ENCODE results near the gene DYRK3. TPM values are rescaled to one million over a fixed set of nuclear protein-coding genes. Genes with fewer than 3 reads are reported as not detected.

Gene DYRK3
- total and polyA plus RNA-seq, 2 experiments from 2014 or later = 18.2 to 31.5 TPM

DNA sequence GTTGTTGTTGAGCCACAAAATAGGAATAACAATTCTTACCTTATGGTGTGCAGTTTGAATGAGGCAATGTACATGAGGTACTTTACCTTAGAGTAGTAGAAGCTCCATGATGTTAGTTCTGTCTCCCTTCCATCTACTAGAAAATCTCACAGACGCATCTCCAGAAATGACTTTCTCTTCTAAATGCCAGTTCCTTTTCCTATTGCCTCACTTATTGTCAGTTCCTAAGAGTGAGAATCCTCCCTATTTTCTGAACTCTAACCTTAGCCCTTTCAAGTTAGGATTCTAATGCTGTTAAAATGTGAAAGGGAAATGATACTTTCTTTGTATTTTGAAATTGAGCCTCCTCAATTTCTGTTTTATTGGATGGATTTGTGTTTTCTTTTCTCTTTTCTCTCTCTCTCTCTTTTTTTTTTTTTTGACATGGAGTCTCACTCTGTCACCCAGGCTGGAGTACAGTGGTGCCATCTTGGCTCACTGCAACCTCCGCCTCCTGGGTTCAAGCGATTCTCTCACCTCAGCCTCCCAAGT, 30.8 kb downstream of the DYRK3 start:
- Histone ChIP-seq H3K79me2 (ENCODE audit: insufficient read depth) (no peaks in the 10 kb centered on the region), H3K9me2 (ENCODE audit: insufficient read depth) (no peaks in the 10 kb centered on the region), H3K27ac (no peak overlapping the region), H3K36me3 (ENCODE audit: low read depth) (no peaks in the 10 kb centered on the region), H2AFZ (no peak overlapping the region), H3K4me3 (no peak overlapping the region), H3K4me2 (ENCODE audit: unreplicated experiment) (no peak overlapping the region), H3K4me1 (ENCODE audit: insufficient read depth) (no peaks in the 10 kb centered on the region), H3K9ac (no peak overlapping the region), H3K27me3 (replicated peaks; ENCODE audit: insufficient read depth) (no peaks in the 10 kb centered on the region; the same call in 1 of the 2 replicates), H3F3A (ENCODE audit: insufficient read depth) (0 out of 2 replicates have a peak, but pooled peaks cover 6% of the 10 kb centered on the region), H4K20me1 (ENCODE audit: insufficient read depth) (no peaks in the 10 kb centered on the region), H3K9me3 (ENCODE audit: low read depth) (no peaks in the 10 kb centered on the region)
- in situ Hi-C loops (cut with MboI) = no loop called here
- TF ChIP-seq EZH2phosphoT487 (IDR thresholded peaks at IDR 0.05; ENCODE audit: insufficient read depth, low read depth) (no peak), EZH2 (IDR thresholded peaks at IDR 0.05; ENCODE audit: insufficient read depth, poor library complexity, severe bottlenecking) (no peak)
- no peak for DNase-seq
- WGBS, 2 experiments (ENCODE audit: low coverage in 1 of 2, low lambda C conversion rate in 2 of 2, missing lambda C conversion rate in 2 of 2) = 91 to 95% methylated on average over 1 to 3 of the region's 3 CpGs

DNA sequence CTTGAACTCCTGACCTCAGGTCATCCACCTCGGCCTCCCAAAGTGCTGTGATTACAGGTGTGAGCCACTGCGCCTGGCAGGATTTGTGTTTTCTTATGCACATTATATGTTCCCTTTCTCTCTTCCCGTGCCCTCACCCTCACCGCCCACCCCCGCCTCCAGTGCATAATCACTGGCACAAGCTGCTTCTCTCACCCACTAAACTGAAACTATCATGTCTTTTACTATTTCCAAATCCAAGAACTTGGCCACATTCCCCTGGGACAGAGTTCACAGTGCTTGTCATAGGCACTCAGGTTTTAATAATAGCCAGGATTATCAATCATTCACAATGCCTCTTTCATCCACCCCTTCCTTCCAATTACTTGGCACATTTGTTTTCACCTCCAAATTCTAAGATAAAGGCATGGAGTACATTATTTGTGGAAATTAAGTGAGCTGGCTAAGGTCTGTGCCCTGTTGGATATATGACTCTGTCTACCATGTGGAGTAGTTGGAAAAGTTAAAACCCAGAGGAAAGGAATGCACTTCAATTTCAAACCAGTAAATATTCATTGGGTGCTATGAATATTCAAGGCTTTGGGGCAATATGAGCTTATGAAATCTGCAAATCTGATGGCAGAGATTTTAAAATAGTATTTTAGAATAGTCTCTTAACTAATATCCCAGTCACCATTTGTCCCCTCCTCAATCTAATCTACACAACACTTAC, 31.8 kb downstream of the DYRK3 start:
- no peaks in the 10 kb centered on the region for H3K36me3 ChIP-seq (ENCODE audit: low read depth)
- no peak overlapping the region for H3K4me2 ChIP-seq (ENCODE audit: unreplicated experiment)
- H3K27me3 ChIP-seq (replicated peaks; ENCODE audit: insufficient read depth) = no peaks in the 10 kb centered on the region; the same call in 1 of the 2 replicates
- H3F3A ChIP-seq (ENCODE audit: insufficient read depth) = 0 out of 2 replicates have a peak, but pooled peaks cover 6% of the 10 kb centered on the region
- TF ChIP-seq EZH2 (IDR thresholded peaks at IDR 0.05; ENCODE audit: insufficient read depth, poor library complexity, severe bottlenecking) = no peak
- no peak for TF ChIP-seq EZH2phosphoT487 (IDR thresholded peaks at IDR 0.05; ENCODE audit: insufficient read depth, low read depth)
- no peaks in the 10 kb centered on the region for H3K4me1 ChIP-seq (ENCODE audit: insufficient read depth)
- H3K9me3 ChIP-seq (ENCODE audit: low read depth) = no peaks in the 10 kb centered on the region
- DNase-seq = no peak
- in situ Hi-C loops (cut with MboI) = no loop called here
- H3K9me2 ChIP-seq (ENCODE audit: insufficient read depth) = no peaks in the 10 kb centered on the region
- H3K9ac ChIP-seq = no peak overlapping the region
- H2AFZ ChIP-seq = no peak overlapping the region
- no peak overlapping the region for H3K4me3 ChIP-seq
- H3K79me2 ChIP-seq (ENCODE audit: insufficient read depth) = no peaks in the 10 kb centered on the region
- no peaks in the 10 kb centered on the region for H4K20me1 ChIP-seq (ENCODE audit: insufficient read depth)
- no peak overlapping the region for H3K27ac ChIP-seq
- WGBS, 2 experiments (ENCODE audit: low coverage in 1 of 2, low lambda C conversion rate in 2 of 2, missing lambda C conversion rate in 2 of 2) = 68 to 69% methylated on average over 5 of the region's 5 CpGs

DNA sequence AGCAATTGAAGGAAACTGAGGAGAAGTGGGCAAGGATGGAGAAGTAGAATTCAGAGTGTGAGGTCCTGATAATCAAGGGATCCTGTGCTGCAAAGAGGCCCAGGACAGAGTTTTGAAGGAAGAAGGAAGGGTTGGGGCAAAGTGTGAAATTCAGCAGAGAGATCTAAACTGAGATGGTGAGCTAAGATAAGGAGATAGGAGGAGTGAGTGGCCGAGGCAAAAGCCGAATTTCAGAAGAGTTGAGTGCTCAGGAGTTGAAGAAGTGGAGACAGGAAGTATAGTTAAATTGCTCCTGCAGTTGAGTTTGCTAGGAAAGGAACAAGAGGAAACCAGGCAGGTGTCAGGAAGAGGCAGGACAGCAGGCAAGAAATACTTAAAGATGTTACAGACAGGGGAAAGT, 33.0 kb downstream of the DYRK3 start:
- no peaks in the 10 kb centered on the region for H3F3A ChIP-seq (ENCODE audit: insufficient read depth)
- no peak overlapping the region for H3K4me3 ChIP-seq
- in situ Hi-C loops (cut with MboI) = no loop called here
- 31 to 33% methylated on average over 2 of the region's 2 CpGs for WGBS, 2 experiments (ENCODE audit: low coverage in 1 of 2, low lambda C conversion rate in 2 of 2, missing lambda C conversion rate in 2 of 2)
- no peaks in the 10 kb centered on the region for H3K36me3 ChIP-seq (ENCODE audit: low read depth)
- H3K9ac ChIP-seq = no peak overlapping the region
- TF ChIP-seq EZH2phosphoT487 (IDR thresholded peaks at IDR 0.05; ENCODE audit: insufficient read depth, low read depth) = no peak
- H3K4me1 ChIP-seq (ENCODE audit: insufficient read depth) = peaks cover 9% of the 10 kb centered on the region; the same call in 1 of the 2 replicates
- no peaks in the 10 kb centered on the region for H3K9me2 ChIP-seq (ENCODE audit: insufficient read depth)
- H3K4me2 ChIP-seq (ENCODE audit: unreplicated experiment) = no peak overlapping the region
- no peak for DNase-seq
- no peak overlapping the region for H3K27ac ChIP-seq
- H2AFZ ChIP-seq = no peak overlapping the region
- H3K79me2 ChIP-seq (ENCODE audit: insufficient read depth) = no peaks in the 10 kb centered on the region
- no peaks in the 10 kb centered on the region for H3K27me3 ChIP-seq (replicated peaks; ENCODE audit: insufficient read depth)
- no peaks in the 10 kb centered on the region for H4K20me1 ChIP-seq (ENCODE audit: insufficient read depth)
- no peaks in the 10 kb centered on the region for H3K9me3 ChIP-seq (ENCODE audit: low read depth)

DNA sequence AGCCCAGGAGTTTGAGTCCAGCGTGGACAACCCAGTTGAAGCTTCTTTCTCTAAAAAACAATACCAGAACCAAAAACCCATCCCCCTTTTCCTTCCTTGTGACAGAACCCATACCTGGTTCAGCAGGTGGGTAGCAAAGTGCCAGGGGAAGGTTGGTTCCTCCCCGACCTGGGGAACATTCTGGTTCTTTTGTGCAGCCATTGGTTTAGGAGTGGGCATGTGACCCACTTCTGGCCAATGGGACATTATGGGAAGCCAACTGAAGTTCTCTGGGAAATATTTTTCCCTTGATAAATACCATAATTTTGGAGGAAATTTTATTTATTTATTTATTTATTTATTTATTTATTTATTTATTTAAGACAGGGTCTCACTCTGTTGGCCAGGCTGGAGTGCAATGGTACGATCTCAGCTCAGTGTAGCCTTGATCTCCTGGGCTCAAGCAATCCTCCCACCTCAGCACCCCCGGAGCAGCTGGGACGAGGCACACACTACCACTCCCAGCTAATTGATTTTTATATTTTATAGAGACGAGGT, 33.6 kb downstream of the DYRK3 start:
- Histone ChIP-seq H3K9me2 (ENCODE audit: insufficient read depth) (no peaks in the 10 kb centered on the region), H2AFZ (no peak overlapping the region), H3K27me3 (replicated peaks; ENCODE audit: insufficient read depth) (no peaks in the 10 kb centered on the region), H3F3A (ENCODE audit: insufficient read depth) (no peaks in the 10 kb centered on the region), H3K79me2 (ENCODE audit: insufficient read depth) (no peaks in the 10 kb centered on the region), H3K4me2 (ENCODE audit: unreplicated experiment) (no peak overlapping the region), H3K27ac (no peak overlapping the region), H4K20me1 (ENCODE audit: insufficient read depth) (no peaks in the 10 kb centered on the region), H3K4me3 (no peak overlapping the region), H3K4me1 (ENCODE audit: insufficient read depth) (peaks cover 11% of the 10 kb centered on the region; the same call in 1 of the 2 replicates), H3K36me3 (ENCODE audit: low read depth) (no peaks in the 10 kb centered on the region), H3K9ac (no peak overlapping the region), H3K9me3 (ENCODE audit: low read depth) (no peaks in the 10 kb centered on the region)
- TF ChIP-seq EZH2 (IDR thresholded peaks at IDR 0.05; ENCODE audit: insufficient read depth, poor library complexity, severe bottlenecking) (no peak), EZH2phosphoT487 (IDR thresholded peaks at IDR 0.05; ENCODE audit: insufficient read depth, low read depth) (no peak)
- 87 to 91% methylated on average over 6 of the region's 6 CpGs for WGBS, 2 experiments (ENCODE audit: low coverage in 1 of 2, low lambda C conversion rate in 2 of 2, missing lambda C conversion rate in 2 of 2)
- in situ Hi-C loops (cut with MboI) = no loop called here
- DNase-seq = no peak
